ENCODE results near the gene NTSR1.
"Not testable (repeated sequence)": the region's sequence is repeated elsewhere in the genome, so short reads cannot be mapped to it uniquely, and the experiment has no call there.

Gene NTSR1

GRCh38 chr20:62675156-62675876, 33.3 kb upstream of the NTSR1 start:
- no peak for DNase-seq

- no peak for DNase-seq
Measured at GRCh38 chr20:62675877-62676260, 32.8 kb upstream of the NTSR1 start.

GRCh38 chr20:62676976-62677375, 31.7 kb upstream of the NTSR1 start:
- no peak for DNase-seq

- no peak for DNase-seq
Measured at GRCh38 chr20:62677678-62678077, 31.0 kb upstream of the NTSR1 start.

- no peak for DNase-seq
Measured at GRCh38 chr20:62678553-62678952, 30.1 kb upstream of the NTSR1 start.

- DNase-seq: no peak
Measured at GRCh38 chr20:62679978-62680589, 28.6 kb upstream of the NTSR1 start.

GRCh38 chr20:62682912-62683517, 25.6 kb upstream of the NTSR1 start:
- no peak for DNase-seq

GRCh38 chr20:62683660-62684322, 24.8 kb upstream of the NTSR1 start:
- DNase-seq: not testable (repeated sequence)

GRCh38 chr20:62684981-62685380, 23.7 kb upstream of the NTSR1 start:
- no peak for DNase-seq

GRCh38 chr20:62685781-62686555, 22.7 kb upstream of the NTSR1 start:
- peak; percentile 19 for DNase-seq

- DNase-seq: no peak
Measured at GRCh38 chr20:62686869-62687830, 21.5 kb upstream of the NTSR1 start.

GRCh38 chr20:62688083-62688482, 20.6 kb upstream of the NTSR1 start:
- no peak for DNase-seq

GRCh38 chr20:62688855-62689460, 19.7 kb upstream of the NTSR1 start:
- DNase-seq: no peak

- no peak for DNase-seq
Measured at GRCh38 chr20:62689861-62690260, 18.8 kb upstream of the NTSR1 start.

GRCh38 chr20:62690261-62690820, 18.3 kb upstream of the NTSR1 start:
- no peak for DNase-seq

GRCh38 chr20:62691487-62691886, 17.1 kb upstream of the NTSR1 start:
- no peak for DNase-seq

GRCh38 chr20:62692176-62692575, 16.5 kb upstream of the NTSR1 start:
- no peak for DNase-seq

- no peak for DNase-seq
Measured at GRCh38 chr20:62692801-62693523, 15.7 kb upstream of the NTSR1 start.

GRCh38 chr20:62693524-62693922, 15.1 kb upstream of the NTSR1 start:
- no peak for DNase-seq

GRCh38 chr20:62694106-62694505, 14.5 kb upstream of the NTSR1 start:
- no peak for DNase-seq

All from activated CD4-positive, alpha-beta T cell treated with anti-CD3 and anti-CD28 coated beads, Interleukin-2, amount 50 U/mL, for 1 hour (primary cell).